OCI-LY3 (cell line): ENCODE results near the gene GRIA2.

Experiments used
- H2AFZ ChIP-seq: fragments of 200-600, 300-600 bp; shearing (Covaris generic); 2 replicates; pipeline ENCODE4 v1.6.0; 2014; ENCODE audit warnings: antibody characterized with exemption, low read depth, low read length
- H3K27ac ChIP-seq: fragments of 200-600, 300-600 bp; sonication (generic); 2 replicates; pipeline ENCODE4 v1.5.1; 2014; ENCODE audit warnings: mild to moderate bottlenecking, low read length, moderate library complexity, mixed read lengths
- H3K27me3 ChIP-seq: fragments of 200-600, 300-600 bp; sonication (generic); 2 replicates; pipeline ENCODE4 v1.6.1; 2014; ENCODE audit warnings: low read depth, low read length, mixed read lengths
- H3K36me3 ChIP-seq: fragments of 200-600, 300-600 bp; sonication (generic); replicated peaks from 2 replicates; pipeline ENCODE3; 2014; ENCODE audit warnings: low read depth, low read length, mixed read lengths
- H3K4me1 ChIP-seq: fragments of 300-600, 200-600 bp; sonication (generic); 2 replicates; pipeline ENCODE4 v1.6.1; 2014; ENCODE audit warnings: low read length, mixed read lengths
- H3K4me2 ChIP-seq: fragments of 200-600, 300-600 bp; sonication (generic); 2 replicates; pipeline ENCODE4 v1.6.1; 2014; ENCODE audit warnings: low read length, mixed read lengths
- H3K4me3 ChIP-seq: fragments of 300-600, 200-600 bp; sonication (generic); 2 replicates; pipeline ENCODE4 v1.5.1; 2014; ENCODE audit warnings: antibody characterized with exemption, mild to moderate bottlenecking, low read length, moderate library complexity
- H3K79me2 ChIP-seq: fragments of 300-600, 200-600 bp; shearing (Covaris generic); 2 replicates; pipeline ENCODE4 v1.6.1; 2014; ENCODE audit warnings: mild to moderate bottlenecking, low read length, mixed read lengths
- H3K9ac ChIP-seq: fragments of 300-600, 200-600 bp; shearing (Covaris generic); 2 replicates; pipeline ENCODE4 v1.6.0; 2014; ENCODE audit warnings: mild to moderate bottlenecking, low read length, moderate library complexity
- H3K9me3 ChIP-seq: fragments of 200-600, 300-600 bp; shearing (Covaris generic); 2 replicates; pipeline ENCODE4 v1.6.1; 2014; ENCODE audit warnings: low read length, mixed read lengths; ENCODE audit not compliant: insufficient read depth
- H4K20me1 ChIP-seq: fragments of 200-600, 300-600 bp; sonication (generic); 2 replicates; pipeline ENCODE4 v1.6.1; 2016; ENCODE audit warnings: low read length, mixed read lengths; ENCODE audit not compliant: insufficient read depth
- EZH2phosphoT487 ChIP-seq: fragments of 200-600 bp; shearing (Covaris generic); IDR thresholded peaks from 2 replicates; pipeline ENCODE4 v1.6.1; 2018; ENCODE audit warnings: antibody characterized with exemption, mixed run types, low read depth
- TF ChIP-seq, protein P1 (sequence below): fragments of 200-600, 300-600 bp; sonication (generic); IDR thresholded peaks from 2 replicates; pipeline ENCODE4 v1.5.1; 2014; ENCODE audit warnings: antibody characterized with exemption, low read length, low read depth

GRIA2 gene

GRCh38 chr4:157219711-157220370, 687 bp upstream of the GRIA2 start:
- Histone ChIP-seq H3K4me2 (no peak overlapping the region), H3K9ac (no peak overlapping the region), H3K27me3 (no peaks in the 10 kb centered on the region), H3K27ac (no peak overlapping the region), H4K20me1 (no peaks in the 10 kb centered on the region), H3K9me3 (no peaks in the 10 kb centered on the region), H3K79me2 (no peaks in the 10 kb centered on the region), H3K36me3 (no peaks in the 10 kb centered on the region), H2AFZ (no peak overlapping the region), H3K4me1 (peaks cover 3% of the 10 kb centered on the region; the same call in 1 of the 2 replicates), H3K4me3 (no peak overlapping the region)
- no peak for TF ChIP-seq EZH2phosphoT487
- TF ChIP-seq, protein P1, sequence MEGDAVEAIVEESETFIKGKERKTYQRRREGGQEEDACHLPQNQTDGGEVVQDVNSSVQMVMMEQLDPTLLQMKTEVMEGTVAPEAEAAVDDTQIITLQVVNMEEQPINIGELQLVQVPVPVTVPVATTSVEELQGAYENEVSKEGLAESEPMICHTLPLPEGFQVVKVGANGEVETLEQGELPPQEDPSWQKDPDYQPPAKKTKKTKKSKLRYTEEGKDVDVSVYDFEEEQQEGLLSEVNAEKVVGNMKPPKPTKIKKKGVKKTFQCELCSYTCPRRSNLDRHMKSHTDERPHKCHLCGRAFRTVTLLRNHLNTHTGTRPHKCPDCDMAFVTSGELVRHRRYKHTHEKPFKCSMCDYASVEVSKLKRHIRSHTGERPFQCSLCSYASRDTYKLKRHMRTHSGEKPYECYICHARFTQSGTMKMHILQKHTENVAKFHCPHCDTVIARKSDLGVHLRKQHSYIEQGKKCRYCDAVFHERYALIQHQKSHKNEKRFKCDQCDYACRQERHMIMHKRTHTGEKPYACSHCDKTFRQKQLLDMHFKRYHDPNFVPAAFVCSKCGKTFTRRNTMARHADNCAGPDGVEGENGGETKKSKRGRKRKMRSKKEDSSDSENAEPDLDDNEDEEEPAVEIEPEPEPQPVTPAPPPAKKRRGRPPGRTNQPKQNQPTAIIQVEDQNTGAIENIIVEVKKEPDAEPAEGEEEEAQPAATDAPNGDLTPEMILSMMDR = no peak

GRCh38 chr4:157221426-157221894, 932 bp downstream of the GRIA2 start:
- H4K20me1 ChIP-seq = no peaks in the 10 kb centered on the region
- H2AFZ ChIP-seq = no peak overlapping the region

DNA sequence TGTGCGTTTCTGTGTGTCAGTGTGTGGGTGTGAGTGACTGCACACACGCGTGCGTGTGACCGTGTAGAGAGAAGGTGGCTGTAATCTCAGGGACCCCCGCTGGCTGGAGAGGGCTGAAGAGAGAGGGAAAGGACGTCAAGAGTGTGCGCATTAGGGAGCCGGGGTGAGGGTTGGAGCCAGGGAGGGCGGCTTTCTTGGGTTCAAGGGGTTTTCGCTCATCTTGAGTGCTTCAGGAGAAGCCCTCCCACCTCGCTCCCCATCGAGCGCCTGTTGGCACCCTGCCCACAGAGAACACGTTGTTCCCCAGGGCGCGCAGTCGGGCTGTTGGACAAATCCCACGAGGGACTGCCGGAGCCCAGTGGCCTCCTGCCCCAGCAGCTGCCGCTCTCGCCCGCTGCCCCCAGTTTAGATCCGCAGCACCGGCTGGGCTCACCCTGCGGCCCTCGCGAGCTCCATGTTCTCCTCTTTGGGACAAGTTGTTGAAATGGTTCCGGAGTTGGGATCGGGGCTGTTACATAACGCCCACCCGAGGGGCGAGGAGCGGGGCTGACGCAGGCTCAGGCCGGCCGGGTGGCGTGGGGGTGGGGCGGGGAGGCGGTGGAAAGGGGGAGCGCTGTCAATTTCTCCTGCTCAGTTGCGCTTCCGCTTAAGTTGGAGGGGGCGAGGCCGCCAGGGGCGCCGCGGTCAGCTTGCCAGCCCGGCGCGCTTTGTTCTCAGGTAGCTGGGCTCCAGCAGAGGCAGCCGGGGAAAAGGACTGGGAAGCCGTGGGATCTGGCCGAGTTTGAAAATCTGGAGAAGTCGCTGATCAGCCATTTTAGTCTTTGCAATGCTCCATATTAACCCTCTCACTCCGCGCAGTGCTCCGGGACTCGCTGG, 1.6 kb downstream of the GRIA2 start:
- no peak for TF ChIP-seq EZH2phosphoT487
- TF ChIP-seq, protein P1 = no peak
- Histone ChIP-seq H3K4me3 (no peak overlapping the region), H3K4me2 (no peak overlapping the region), H3K27ac (no peak overlapping the region), H3K36me3 (no peaks in the 10 kb centered on the region), H3K79me2 (no peaks in the 10 kb centered on the region), H3K4me1 (peaks cover 3% of the 10 kb centered on the region; the same call in 1 of the 2 replicates), H3K9ac (no peak overlapping the region), H4K20me1 (no peaks in the 10 kb centered on the region), H3K9me3 (no peaks in the 10 kb centered on the region), H3K27me3 (no peaks in the 10 kb centered on the region), H2AFZ (no peak overlapping the region)

More at GRCh38 chr4:157221426-157221894, 932 bp downstream of the GRIA2 start:
- Histone ChIP-seq H3K27ac (no peak overlapping the region), H3K36me3 (no peaks in the 10 kb centered on the region), H3K9me3 (no peaks in the 10 kb centered on the region), H3K27me3 (no peaks in the 10 kb centered on the region), H3K4me2 (no peak overlapping the region), H3K4me1 (peaks cover 3% of the 10 kb centered on the region; the same call in 1 of the 2 replicates), H3K4me3 (no peak overlapping the region), H3K79me2 (no peaks in the 10 kb centered on the region), H3K9ac (no peak overlapping the region)
- no peak for TF ChIP-seq EZH2phosphoT487
- TF ChIP-seq, protein P1 = no peak

GRCh38 chr4:157222771-157223160, 2.2 kb downstream of the GRIA2 start:
- Histone ChIP-seq H3K4me3 (no peak overlapping the region), H3K9ac (no peak overlapping the region), H3K36me3 (no peaks in the 10 kb centered on the region), H2AFZ (no peak overlapping the region), H3K4me1 (no peaks in the 10 kb centered on the region), H3K27ac (no peak overlapping the region), H3K9me3 (no peaks in the 10 kb centered on the region), H3K4me2 (no peak overlapping the region), H4K20me1 (no peaks in the 10 kb centered on the region), H3K27me3 (no peaks in the 10 kb centered on the region), H3K79me2 (no peaks in the 10 kb centered on the region)
- TF ChIP-seq, protein P1 = no peak
- TF ChIP-seq EZH2phosphoT487 = no peak
